ENCODE data around the gene FLT3LG. TPM values are rescaled to one million over a fixed set of nuclear protein-coding genes. Genes with fewer than 3 reads are reported as not detected.
"Not testable (repeated sequence)": the region's sequence is repeated elsewhere in the genome, so short reads cannot be mapped to it uniquely, and the experiment has no call there.

Gene FLT3LG
- total RNA-seq, 2 experiments from 2014 or later = 250 to 282 TPM

GRCh38 chr19:49458567-49458903 is 15.5 kb upstream of the FLT3LG start:
- no peak overlapping the region for H3K27ac Mint-ChIP-seq
- ATAC-seq (ENCODE audit: low read depth) = no peak
- no peak for DNase-seq
- H3K4me1 Mint-ChIP-seq = peaks cover 12% of the 10 kb centered on the region
- POLR2A ChIA-PET = interaction anchor here (1.8 kb wide), 1 partner anchor 10 kb away, joined by 4 read pairs; no protein-coding TSS in a partner anchor
- peaks cover 15% of the 10 kb centered on the region for H3K36me3 Mint-ChIP-seq
- no peaks in the 10 kb centered on the region for H3K27me3 Mint-ChIP-seq
- H3K4me3 Mint-ChIP-seq = no peak overlapping the region
- H3K9me3 Mint-ChIP-seq = no peaks in the 10 kb centered on the region

- no peak overlapping the region for H3K4me3 Mint-ChIP-seq
- no peak overlapping the region for H3K27ac Mint-ChIP-seq
- POLR2A ChIA-PET = interaction anchor here (1.8 kb wide), 1 partner anchor 10 kb away, joined by 4 read pairs; no protein-coding TSS in a partner anchor
- DNase-seq (no peak), ATAC-seq (ENCODE audit: low read depth) (no peak)
- no peaks in the 10 kb centered on the region for H3K27me3 Mint-ChIP-seq
- no peaks in the 10 kb centered on the region for H3K9me3 Mint-ChIP-seq
- peaks cover 6% of the 10 kb centered on the region for H3K4me1 Mint-ChIP-seq
- H3K36me3 Mint-ChIP-seq = peaks cover 15% of the 10 kb centered on the region
Observed at GRCh38 chr19:49459388-49459787, 14.6 kb upstream of the FLT3LG start.

- H3K27ac Mint-ChIP-seq; POLR2A ChIA-PET; H3K4me3 Mint-ChIP-seq; ATAC-seq (ENCODE audit: low read depth); DNase-seq; H3K27me3 Mint-ChIP-seq; H3K9me3 Mint-ChIP-seq; H3K4me1 Mint-ChIP-seq: not testable (repeated sequence)
- peaks cover 12% of the 10 kb centered on the region for H3K36me3 Mint-ChIP-seq
Observed at GRCh38 chr19:49461130-49461529, 12.9 kb upstream of the FLT3LG start.

- Mint-ChIP-seq H3K9me3 (no peaks in the 10 kb centered on the region), H3K4me1 (peaks cover 6% of the 10 kb centered on the region), H3K27me3 (no peaks in the 10 kb centered on the region), H3K36me3 (peaks cover 11% of the 10 kb centered on the region), H3K4me3 (no peak overlapping the region), H3K27ac (no peak overlapping the region)
- DNase-seq = no peak
- POLR2A ChIA-PET = no interaction called here
- no peak for ATAC-seq (ENCODE audit: low read depth)
Observed at GRCh38 chr19:49461656-49462055, 12.4 kb upstream of the FLT3LG start.

GRCh38 chr19:49462492-49462891 is 11.5 kb upstream of the FLT3LG start:
- H3K9me3 Mint-ChIP-seq = no peaks in the 10 kb centered on the region
- no peaks in the 10 kb centered on the region for H3K27me3 Mint-ChIP-seq
- ATAC-seq (ENCODE audit: low read depth) (no peak), DNase-seq (no peak)
- H3K27ac Mint-ChIP-seq = peak overlapping the region; percentile 63
- POLR2A ChIA-PET = no interaction called here
- peaks cover 4% of the 10 kb centered on the region for H3K4me1 Mint-ChIP-seq
- H3K36me3 Mint-ChIP-seq = peaks cover 9% of the 10 kb centered on the region
- H3K4me3 Mint-ChIP-seq = no peak overlapping the region

- H3K9me3 Mint-ChIP-seq = no peaks in the 10 kb centered on the region
- peaks cover 6% of the 10 kb centered on the region for H3K4me1 Mint-ChIP-seq
- H3K4me3 Mint-ChIP-seq = no peak overlapping the region
- no peaks in the 10 kb centered on the region for H3K27me3 Mint-ChIP-seq
- POLR2A ChIA-PET = interaction anchor here (1.4 to 3.0 kb wide), 2 partner anchors 10 to 13 kb away, joined by 3 to 15 read pairs; partner anchors contain the start of genes ALDH16A1 and PIH1D1
- H3K36me3 Mint-ChIP-seq = peaks cover 11% of the 10 kb centered on the region
- ATAC-seq (ENCODE audit: low read depth) = no peak
- no peak for DNase-seq
- no peak overlapping the region for H3K27ac Mint-ChIP-seq
Observed at GRCh38 chr19:49463960-49464740, 9.9 kb upstream of the FLT3LG start.

- H3K27ac Mint-ChIP-seq = no peak overlapping the region
Observed at GRCh38 chr19:49465371-49465770, 8.6 kb upstream of the FLT3LG start.

GRCh38 chr19:49468199-49468598 is 5.8 kb upstream of the FLT3LG start:
- peaks cover 3% of the 10 kb centered on the region for H3K36me3 Mint-ChIP-seq
- POLR2A ChIA-PET = interaction anchor here (6.8 kb wide), 1 partner anchor 15 kb away, joined by 128 read pairs; the partner anchor contains the start of genes ALDH16A1 and PIH1D1
- no peak for DNase-seq
- H3K9me3 Mint-ChIP-seq = no peaks in the 10 kb centered on the region
- H3K4me1 Mint-ChIP-seq = peaks cover 32% of the 10 kb centered on the region
- H3K4me3 Mint-ChIP-seq = no peak overlapping the region
- no peaks in the 10 kb centered on the region for H3K27me3 Mint-ChIP-seq
- H3K27ac Mint-ChIP-seq = peak overlapping the region; percentile 99
- ATAC-seq (ENCODE audit: low read depth) = no peak

More at GRCh38 chr19:49465371-49465770, 8.6 kb upstream of the FLT3LG start:
- DNase-seq = no peak
- POLR2A ChIA-PET = interaction anchor here (0.8 to 3.0 kb wide), 3 partner anchors 10 to 14 kb away, joined by 3 to 15 read pairs (median 3); partner anchors contain the start of genes ALDH16A1 and PIH1D1
- Mint-ChIP-seq H3K36me3 (peaks cover 8% of the 10 kb centered on the region), H3K4me1 (peaks cover 18% of the 10 kb centered on the region), H3K27me3 (no peaks in the 10 kb centered on the region), H3K4me3 (no peak overlapping the region), H3K9me3 (no peaks in the 10 kb centered on the region)
- ATAC-seq (ENCODE audit: low read depth) = no peak

GRCh38 chr19:49468746-49469447 is 5.1 kb upstream of the FLT3LG start:
- peak; percentile 87 for DNase-seq
- POLR2A ChIA-PET = interaction anchor here (0.5 to 6.8 kb wide), 8 partner anchors 10 to 170 kb away, joined by 3 to 128 read pairs (median 4); partner anchors contain the start of genes ALDH16A1, PIH1D1, RPS11 and SLC17A7
- peak; percentile 67 for ATAC-seq (ENCODE audit: low read depth)
- peak overlapping the region; percentile 86 for H3K4me3 Mint-ChIP-seq
- no peaks in the 10 kb centered on the region for H3K9me3 Mint-ChIP-seq
- no peaks in the 10 kb centered on the region for H3K27me3 Mint-ChIP-seq
- peaks cover 37% of the 10 kb centered on the region for H3K4me1 Mint-ChIP-seq
- peaks cover 3% of the 10 kb centered on the region for H3K36me3 Mint-ChIP-seq
- peak overlapping the region; percentile 99 for H3K27ac Mint-ChIP-seq

- Mint-ChIP-seq H3K4me3 (peak overlapping the region; percentile 58), H3K27me3 (no peaks in the 10 kb centered on the region), H3K9me3 (no peaks in the 10 kb centered on the region), H3K36me3 (peaks cover 10% of the 10 kb centered on the region), H3K4me1 (peaks cover 37% of the 10 kb centered on the region), H3K27ac (peak overlapping the region; percentile 89)
- ATAC-seq (ENCODE audit: low read depth) (peak; percentile 58), DNase-seq (peak; percentile 92)
- POLR2A ChIA-PET = interaction anchor here (0.5 to 6.8 kb wide), 18 partner anchors 15 to 212 kb away, joined by 3 to 128 read pairs (median 4); partner anchors contain the start of genes ALDH16A1, KASH5, PIH1D1 and RPL13A
Observed at GRCh38 chr19:49469828-49470614, 4.0 kb upstream of the FLT3LG start.

- ATAC-seq (ENCODE audit: low read depth) = no peak
- POLR2A ChIA-PET = interaction anchor here (0.6 to 6.8 kb wide), 15 partner anchors 14 to 212 kb away, joined by 3 to 128 read pairs (median 5); partner anchors contain the start of genes ALDH16A1, KASH5, PIH1D1 and RPL13A
- no peak for DNase-seq
- no peaks in the 10 kb centered on the region for H3K9me3 Mint-ChIP-seq
- H3K36me3 Mint-ChIP-seq = peaks cover 16% of the 10 kb centered on the region
- peak overlapping the region; percentile 89 for H3K27ac Mint-ChIP-seq
- H3K27me3 Mint-ChIP-seq = no peaks in the 10 kb centered on the region
- peak overlapping the region; percentile 58 for H3K4me3 Mint-ChIP-seq
- peaks cover 37% of the 10 kb centered on the region for H3K4me1 Mint-ChIP-seq
Observed at GRCh38 chr19:49470615-49470978, 3.4 kb upstream of the FLT3LG start.

- H3K9me3 Mint-ChIP-seq = no peaks in the 10 kb centered on the region
Observed at GRCh38 chr19:49472936-49473335, 1.1 kb upstream of the FLT3LG start.

More at GRCh38 chr19:49472936-49473335, 1.1 kb upstream of the FLT3LG start:
- ATAC-seq (ENCODE audit: low read depth) (no peak), DNase-seq (no peak)
- Mint-ChIP-seq H3K4me1 (peaks cover 48% of the 10 kb centered on the region), H3K27ac (peak overlapping the region; percentile 99), H3K4me3 (peak overlapping the region; percentile 98), H3K36me3 (peaks cover 26% of the 10 kb centered on the region), H3K27me3 (no peaks in the 10 kb centered on the region)
- POLR2A ChIA-PET = interaction anchor here (0.5 to 6.8 kb wide), 8 partner anchors 12 to 178 kb away, joined by 3 to 128 read pairs (median 4); partner anchors contain the start of genes ALDH16A1, CD37, PIH1D1 and RPS11

All from activated naive CD8-positive, alpha-beta T cell treated with anti-CD3 and anti-CD28 coated beads, Interleukin-2, amount 10 ng/mL, durations not matched to agents 7 days and 5 days (primary cell).